ENCODE data around the gene LPAR4.
"Not testable (repeated sequence)": the region's sequence is repeated elsewhere in the genome, so short reads cannot be mapped to it uniquely, and the experiment has no call there.

Gene LPAR4

GRCh38 chrX:78747489-78747888, at the start of gene LPAR4:
LPAR4 (plus strand) TSS chrX:78747720; CDS start chrX:78754870, 7,150 bp downstream.
- DNase-seq (ENCODE audit: low read depth) = no peak

- no peak for DNase-seq (ENCODE audit: low read depth)
Observed at GRCh38 chrX:78706071-78706470, 41.4 kb upstream of the LPAR4 start.

GRCh38 chrX:78708262-78708661, 39.3 kb upstream of the LPAR4 start:
- peak; percentile 31 for DNase-seq (ENCODE audit: low read depth)

- DNase-seq (ENCODE audit: low read depth) = no peak
Observed at GRCh38 chrX:78708816-78709215, 38.7 kb upstream of the LPAR4 start.

GRCh38 chrX:78710171-78710570, 37.3 kb upstream of the LPAR4 start:
- DNase-seq (ENCODE audit: low read depth) = peak; percentile 43

- DNase-seq (ENCODE audit: low read depth) = peak; percentile 20
Observed at GRCh38 chrX:78712336-78712735, 35.2 kb upstream of the LPAR4 start.

- DNase-seq (ENCODE audit: low read depth) = no peak
Observed at GRCh38 chrX:78725287-78725686, 22.2 kb upstream of the LPAR4 start.

- no peak for DNase-seq (ENCODE audit: low read depth)
Observed at GRCh38 chrX:78746496-78746895, 1.0 kb upstream of the LPAR4 start.

- DNase-seq (ENCODE audit: low read depth) = no peak
Observed at GRCh38 chrX:78747971-78748370, 451 bp downstream of the LPAR4 start.

GRCh38 chrX:78748846-78749245, 1.3 kb downstream of the LPAR4 start:
- no peak for DNase-seq (ENCODE audit: low read depth)

- no peak for DNase-seq (ENCODE audit: low read depth)
Observed at GRCh38 chrX:78753571-78753970, 6.1 kb downstream of the LPAR4 start.

- no peak for DNase-seq (ENCODE audit: low read depth)
Observed at GRCh38 chrX:78754917-78755316, 7.4 kb downstream of the LPAR4 start.

GRCh38 chrX:78759081-78759480, 11.6 kb downstream of the LPAR4 start:
- no peak for DNase-seq (ENCODE audit: low read depth)

GRCh38 chrX:78769101-78769755, 21.7 kb downstream of the LPAR4 start:
- no peak for DNase-seq (ENCODE audit: low read depth)

GRCh38 chrX:78769946-78770345, 22.4 kb downstream of the LPAR4 start:
- DNase-seq (ENCODE audit: low read depth) = no peak

- DNase-seq (ENCODE audit: low read depth) = no peak
Observed at GRCh38 chrX:78796916-78797315, 49.4 kb downstream of the LPAR4 start.

GRCh38 chrX:78800114-78800513, 52.6 kb downstream of the LPAR4 start:
- DNase-seq (ENCODE audit: low read depth) = no peak

GRCh38 chrX:78800694-78801093, 53.2 kb downstream of the LPAR4 start:
- no peak for DNase-seq (ENCODE audit: low read depth)

- DNase-seq (ENCODE audit: low read depth) = no peak
Observed at GRCh38 chrX:78801522-78801921, 54.0 kb downstream of the LPAR4 start.

- DNase-seq (ENCODE audit: low read depth) = not testable (repeated sequence)
Observed at GRCh38 chrX:78802526-78802925, 55.0 kb downstream of the LPAR4 start.

Data from amniotic epithelial cell (primary cell).